CD14-positive monocyte (primary cell): Measurements from ENCODE around the gene PLA2G4A. TPM values are rescaled to one million over a fixed set of nuclear protein-coding genes. Genes with fewer than 3 reads are reported as not detected.
"Not testable (repeated sequence)": the region's sequence is repeated elsewhere in the genome, so short reads cannot be mapped to it uniquely, and the experiment has no call there.

Source experiments
- DNase-seq, 3 donors: peaks; one replicate each; pipeline ENCODE4 v3.0.0-alpha.2; 2011 to 2022
- H2AFZ ChIP-seq: 2 replicates; pipeline ENCODE4 v1.6.0; 2012; ENCODE audit warnings: mild to moderate bottlenecking, low read depth, low read length, inconsistent platforms; ENCODE audit not compliant: insufficient read depth, poor library complexity, severe bottlenecking
- H3K27ac ChIP-seq, 2 donors: 1 replicate in 1 of 2; 2 replicates in 1 of 2; pipeline ENCODE4 v1.5.1; 2012 to 2013; ENCODE audit warnings: low read length in 2 of 2, control low read depth in 1 of 2, inconsistent platforms in 1 of 2, low read depth in 1 of 2, mild to moderate bottlenecking in 1 of 2
- H3K27me3 ChIP-seq, 2 donors: one replicate each; pipeline versions ENCODE4 v1.6.0 to v1.6.1; 2011 to 2013; ENCODE audit warnings: low read length in 2 of 2; ENCODE audit not compliant: control insufficient read depth in 2 of 2, insufficient read depth in 2 of 2
- H3K36me3 ChIP-seq, 2 donors: replicated peaks in 1 of 2; 1 replicate in 1 of 2; 2 replicates in 1 of 2; pipeline versions ENCODE4 v1.5.1 to v1.6.1; 2012 to 2013; ENCODE audit warnings: low read length in 2 of 2, control low read depth in 1 of 2, inconsistent platforms in 1 of 2, mild to moderate bottlenecking in 1 of 2; ENCODE audit not compliant: insufficient read depth in 2 of 2, control insufficient read depth in 1 of 2
- H3K4me1 ChIP-seq, 2 donors: 1 replicate in 1 of 2; 2 replicates in 1 of 2; pipeline versions ENCODE4 v1.5.1 to v1.6.1; 2012 to 2013; ENCODE audit warnings: low read length in 2 of 2, control low read depth in 1 of 2, inconsistent platforms in 1 of 2, mild to moderate bottlenecking in 1 of 2, moderate library complexity in 1 of 2; ENCODE audit not compliant: insufficient read depth in 2 of 2, control insufficient read depth in 1 of 2
- H3K4me2 ChIP-seq: replicated peaks from 2 replicates; pipeline ENCODE3; 2012; ENCODE audit warnings: low read length, moderate library complexity, mild to moderate bottlenecking; ENCODE audit not compliant: poor library complexity, severe bottlenecking; ENCODE audit errors: extremely low read depth
- H3K4me3 ChIP-seq, 3 experiments: fragments of 200-600 bp in 1 of 3; sonication (generic) in 1 of 3; replicated peaks in 1 of 3; 1 replicate in 2 of 3; 2 replicates in 1 of 3; pipeline ENCODE4 v1.5.1; 2011 to 2013; ENCODE audit warnings: low read length in 3 of 3, mild to moderate bottlenecking in 3 of 3, control low read depth in 2 of 3, low read depth in 2 of 3, inconsistent platforms in 1 of 3, moderate library complexity in 1 of 3
- H3K79me2 ChIP-seq: 2 replicates; pipeline ENCODE4 v1.6.0; 2012; ENCODE audit warnings: mild to moderate bottlenecking, control low read depth, inconsistent platforms, low read length, moderate library complexity; ENCODE audit not compliant: insufficient read depth
- H3K9ac ChIP-seq: 2 replicates; pipeline ENCODE4 v1.6.0; 2017; ENCODE audit warnings: low read length, mild to moderate bottlenecking; ENCODE audit not compliant: insufficient read depth, poor library complexity, severe bottlenecking
- H3K9me3 ChIP-seq, 2 donors: replicated peaks in 1 of 2; 1 replicate in 1 of 2; 2 replicates in 1 of 2; pipeline versions ENCODE4 v1.5.1 to v1.6.1; 2012 to 2013; ENCODE audit warnings: low read length in 2 of 2, control low read depth in 1 of 2; ENCODE audit not compliant: control insufficient read depth in 1 of 2, insufficient read depth in 1 of 2
- H4K20me1 ChIP-seq: 2 replicates; pipeline ENCODE4 v1.6.0; 2012; ENCODE audit warnings: mild to moderate bottlenecking, low read length, control low read depth, moderate library complexity; ENCODE audit not compliant: insufficient read depth
- H3K27ac Mint-ChIP-seq, 7 donors: one replicate each; pipeline ENCODE4 v1.8.0; 2020; ENCODE audit warnings: mild to moderate bottlenecking in 7 of 7, mixed read lengths in 7 of 7, moderate library complexity in 6 of 7, inconsistent platforms in 2 of 7
- H3K27me3 Mint-ChIP-seq, 3 donors: one replicate each; pipeline ENCODE4 v1.8.0; 2021 to 2022; ENCODE audit warnings: low read depth in 3 of 3, mild to moderate bottlenecking in 3 of 3, mixed read lengths in 3 of 3, moderate library complexity in 3 of 3, inconsistent platforms in 1 of 3
- H3K36me3 Mint-ChIP-seq, 2 donors: one replicate each; pipeline ENCODE4 v1.8.0; 2020; ENCODE audit warnings: mixed read lengths in 2 of 2, inconsistent platforms in 1 of 2, mild to moderate bottlenecking in 1 of 2
- H3K4me1 Mint-ChIP-seq: one replicate; pipeline ENCODE4 v1.8.0; 2020; ENCODE audit warnings: mild to moderate bottlenecking, mixed read lengths
- H3K4me3 Mint-ChIP-seq, 2 donors: one replicate each; pipeline ENCODE4 v1.8.0; 2020; ENCODE audit warnings: mild to moderate bottlenecking in 2 of 2, mixed read lengths in 2 of 2, moderate library complexity in 1 of 2
- H3K9me3 Mint-ChIP-seq, 7 donors: one replicate each; pipeline ENCODE4 v1.8.0; 2020 to 2022; ENCODE audit warnings: mixed read lengths in 7 of 7, mild to moderate bottlenecking in 6 of 7, moderate library complexity in 6 of 7, inconsistent platforms in 2 of 7
- CTCF ChIP-seq: fragments of 200-600 bp; IDR thresholded peaks from one replicate; pipeline ENCODE4 v1.8.0; 2022; ENCODE audit warnings: antibody characterized with exemption, mild to moderate bottlenecking
- WGBS: methylation state at CpG from one replicate; pipeline ENCODE4 v1.1.5; 2013; ENCODE audit warnings: missing lambda C conversion rate; ENCODE audit not compliant: insufficient coverage; 5-methylcytosine and 5-hydroxymethylcytosine counted together
- intact Hi-C, 2 donors: fragments of 100-400 bp; cut with micrococcal nuclease; formaldehyde crosslinking; loops; one replicate each; pipeline versions ENCODE4 v1.15.0 to v1.15.1; 2023
- polyA plus RNA-seq, 3 donors: library from polyadenylated mRNA; depleted of rRNA in 1 of 3; unstranded in 2 of 3; stranded (reverse) in 1 of 3; fragments of 300-500 nt in 2 of 3; fragments of >200 nt in 1 of 3; fragmentation: Illumina TruSeq in 2 of 3; gene quantifications; 1 replicate in 2 of 3; 2 replicates in 1 of 3; pipeline ENCODE4 v1.2.3, GENCODE V29; 2012 to 2021

Gene PLA2G4A
- polyA plus RNA-seq, 3 donors, result 1.4 to 4.5 (median 4.1) TPM

GRCh38 chr1:186921386-186921785 lies 92.6 kb downstream of the PLA2G4A start:
- Mint-ChIP-seq H3K27ac (peak overlapping the region in 1 of 7 donors; percentile 39), H3K4me1 (peaks cover 14% of the 10 kb centered on the region), H3K36me3 (peaks cover 63 to 75% of the 10 kb centered on the region in 2 donors)
- H3K36me3 ChIP-seq, result peaks cover 21 to 83% of the 10 kb centered on the region in 2 donors
- H3K9me3 Mint-ChIP-seq, H3K4me3 Mint-ChIP-seq, H4K20me1 ChIP-seq, H3K9ac ChIP-seq, H3K27me3 Mint-ChIP-seq, H3K27me3 ChIP-seq, H2AFZ ChIP-seq, H3K4me1 ChIP-seq, H3K4me2 ChIP-seq, DNase-seq, H3K9me3 ChIP-seq, H3K4me3 ChIP-seq, H3K27ac ChIP-seq, H3K79me2 ChIP-seq, intact Hi-C loops: not testable (repeated sequence)
- WGBS, result 100% methylated on average over 1 of the region's 5 CpGs

GRCh38 chr1:186922814-186923213 lies 94.1 kb downstream of the PLA2G4A start:
- H3K4me3 ChIP-seq, H3K4me3 Mint-ChIP-seq, H4K20me1 ChIP-seq, H3K4me1 ChIP-seq, H3K27ac ChIP-seq, H3K27me3 Mint-ChIP-seq, H2AFZ ChIP-seq, H3K27ac Mint-ChIP-seq, H3K9me3 Mint-ChIP-seq, H3K9ac ChIP-seq, H3K27me3 ChIP-seq, DNase-seq, H3K4me2 ChIP-seq, H3K79me2 ChIP-seq, H3K9me3 ChIP-seq, intact Hi-C loops: not testable (repeated sequence)
- H3K36me3 ChIP-seq, result peaks cover 15 to 83% of the 10 kb centered on the region in 2 donors
- Mint-ChIP-seq H3K4me1 (peaks cover 14% of the 10 kb centered on the region), H3K36me3 (peaks cover 63 to 71% of the 10 kb centered on the region in 2 donors)
- no CpG with 5 or more reads among the region's 4 CpGs for WGBS

- H3K9me3 ChIP-seq, result no peaks in the 10 kb centered on the region
- no peaks in the 10 kb centered on the region for H3K27me3 ChIP-seq
- H3K27me3 Mint-ChIP-seq, result no peaks in the 10 kb centered on the region
- H3K4me3 ChIP-seq, result no peak overlapping the region
- H3K4me3 Mint-ChIP-seq, result no peak overlapping the region
- H3K36me3 ChIP-seq, result peaks cover 15 to 83% of the 10 kb centered on the region in 2 donors
- H3K27ac Mint-ChIP-seq, result no peak overlapping the region
- intact Hi-C loops, result no loop called here
- H3K27ac ChIP-seq, result no peak overlapping the region
- no peaks in the 10 kb centered on the region for H4K20me1 ChIP-seq
- H3K4me1 ChIP-seq, result no peaks in the 10 kb centered on the region
- no CpG with 5 or more reads among the region's 2 CpGs for WGBS
- no peak overlapping the region for H2AFZ ChIP-seq
- no peak for TF ChIP-seq CTCF
- H3K36me3 Mint-ChIP-seq, result peaks cover 63 to 71% of the 10 kb centered on the region in 2 donors
- peaks cover 14% of the 10 kb centered on the region for H3K4me1 Mint-ChIP-seq
- no peak overlapping the region for H3K4me2 ChIP-seq
- no peak overlapping the region for H3K9ac ChIP-seq
- peaks cover 0 to 3% (median 0%) of the 10 kb centered on the region in 7 donors for H3K9me3 Mint-ChIP-seq
- peaks cover 4% of the 10 kb centered on the region for H3K79me2 ChIP-seq
- DNase-seq, result peak in 2 of 3 donors; percentile 1 to 33
Measured at GRCh38 chr1:186923486-186923885, 94.7 kb downstream of the PLA2G4A start.
